Stimulated activated CD8-positive, alpha-beta memory T cell treated with anti-CD3 and anti-CD28 coated beads, Interleukin-15, amount 100 ng/mL, for 4 hours (primary cell): ENCODE measurements around the gene TUBA3E.
"Not testable (repeated sequence)": the region's sequence is repeated elsewhere in the genome, so short reads cannot be mapped to it uniquely, and the experiment has no call there.

Experiments
- DNase-seq, 2 donors: peaks; one replicate each; pipeline ENCODE4 v3.0.0-alpha.2; 2020; ENCODE audit warnings: low read depth in 2 of 2

Gene TUBA3E

GRCh38 chr2:130191319-130191718 is 6.9 kb downstream of the TUBA3E start:
- not testable (repeated sequence) for DNase-seq

GRCh38 chr2:130190237-130190636 is 8.0 kb downstream of the TUBA3E start:
- no peak for DNase-seq

- not testable (repeated sequence) for DNase-seq
Observed at GRCh38 chr2:130188958-130189357, 9.3 kb downstream of the TUBA3E start.

- not testable (repeated sequence) for DNase-seq
Observed at GRCh38 chr2:130187859-130188792, 10.1 kb downstream of the TUBA3E start.

- DNase-seq = no peak
Observed at GRCh38 chr2:130187268-130187667, 11.0 kb downstream of the TUBA3E start.

- DNase-seq = no peak
Observed at GRCh38 chr2:130186391-130186790, 11.8 kb downstream of the TUBA3E start.

GRCh38 chr2:130185896-130186295 is 12.3 kb downstream of the TUBA3E start:
- DNase-seq = no peak

GRCh38 chr2:130185436-130185835 is 12.8 kb downstream of the TUBA3E start:
- no peak for DNase-seq

GRCh38 chr2:130183512-130184373 is 14.5 kb downstream of the TUBA3E start:
- DNase-seq = no peak

GRCh38 chr2:130182826-130183511 is 15.3 kb downstream of the TUBA3E start:
- not testable (repeated sequence) for DNase-seq

- DNase-seq = peak; percentile 76 to 77
Observed at GRCh38 chr2:130181880-130182682, 16.2 kb downstream of the TUBA3E start, which contains the start of gene MZT2B. Gene MZT2B (plus strand): TSS chr2:130182262. CDS start chr2:130182283, 21 bp downstream.

- DNase-seq = peak; percentile 96 to 97
Observed at GRCh38 chr2:130181325-130181879, 16.8 kb downstream of the TUBA3E start, which contains the start of gene SMPD4. Gene SMPD4 (minus strand): TSS chr2:130181602. CDS start chr2:130176592, 5,010 bp downstream.

- DNase-seq = not testable (repeated sequence)
Observed at GRCh38 chr2:130180404-130181324, 17.6 kb downstream of the TUBA3E start.

GRCh38 chr2:130174866-130175265 is 23.4 kb downstream of the TUBA3E start:
- DNase-seq = not testable (repeated sequence)

GRCh38 chr2:130169896-130170295 is 28.3 kb downstream of the TUBA3E start:
- no peak for DNase-seq

GRCh38 chr2:130169163-130169562 is 29.1 kb downstream of the TUBA3E start:
- DNase-seq = not testable (repeated sequence)

- not testable (repeated sequence) for DNase-seq
Observed at GRCh38 chr2:130166611-130167010, 31.6 kb downstream of the TUBA3E start.

- no peak for DNase-seq
Observed at GRCh38 chr2:130165293-130166016, 32.8 kb downstream of the TUBA3E start.

GRCh38 chr2:130162968-130163367 is 35.3 kb downstream of the TUBA3E start:
- no peak for DNase-seq
